Uterus (tissue), 4 donors: Measurements from ENCODE around the gene CAMTA1. TPM values are rescaled to one million over a fixed set of nuclear protein-coding genes. Genes with fewer than 3 reads are reported as not detected.
A peak's percentile ranks its signal among the peaks of the same experiment; 100 is the strongest.

Experiments used
- DNase-seq, 2 donors: peaks; one replicate each; pipeline ENCODE4 v3.0.0-alpha.2; 2019 to 2020
- H3K27ac ChIP-seq, 2 donors: fragments of 200-600 bp; sonication (generic); 1 replicate in 1 of 2; 2 replicates in 1 of 2; pipeline ENCODE4 v1.5.1; 2016 to 2018
- H3K27me3 ChIP-seq, 2 donors: fragments of 200-600 bp; sonication (generic); one replicate each; pipeline ENCODE4 v1.5.1; 2018 to 2019; ENCODE audit warnings: control low read depth in 1 of 2
- H3K36me3 ChIP-seq, 2 donors: fragments of 200-600 bp; sonication (generic); one replicate each; pipeline ENCODE4 v1.5.1; 2019; ENCODE audit warnings: control low read depth in 1 of 2
- H3K4me1 ChIP-seq, 2 donors: fragments of 200-600 bp; sonication (generic); one replicate each; pipeline ENCODE4 v1.5.1; 2018 to 2019; ENCODE audit warnings: control low read depth in 1 of 2
- H3K4me3 ChIP-seq, 2 donors: fragments of 200-600 bp; sonication (generic); 1 replicate in 1 of 2; 2 replicates in 1 of 2; pipeline ENCODE4 v1.5.1; 2018 to 2019; ENCODE audit warnings: mild to moderate bottlenecking in 1 of 2
- H3K9me3 ChIP-seq, 2 donors: fragments of 200-600 bp; sonication (generic); one replicate each; pipeline ENCODE4 v1.5.1; 2019; ENCODE audit warnings: control low read depth in 1 of 2
- POLR2A ChIP-seq, 2 donors: fragments of 450-650 bp; IDR thresholded peaks; one replicate each; pipeline ENCODE4 v1.6.1; 2016; ENCODE audit warnings: antibody characterized with exemption in 2 of 2, mild to moderate bottlenecking in 1 of 2, moderate library complexity in 1 of 2
- intact Hi-C: fragments of 100-400 bp; cut with DNase I; formaldehyde crosslinking; loops from one replicate; pipeline ENCODE4 v1.15.1; 2023; ENCODE audit warnings: low total_unique reads
- total RNA-seq, 4 donors: library from RNA; depleted of rRNA in 3 of 4; stranded (reverse); fragments of >200 nt in 3 of 4; gene quantifications; one replicate each; pipeline versions ENCODE4 v1.1.0 to v1.2.4, GENCODE V29; 2014 to 2023
- TF ChIP-seq, protein P1 (sequence below), 4 experiments: fragments of 200-600 bp in 2 of 4; fragments of 450-650 bp in 2 of 4; sonication (generic) in 2 of 4; IDR thresholded peaks; one replicate each; pipeline ENCODE4 v1.5.1; 2016 to 2019; ENCODE audit warnings: antibody characterized with exemption in 4 of 4, mild to moderate bottlenecking in 2 of 4, moderate library complexity in 1 of 4
- donor health status: DM: yes; HTN: yes; CAD: no.

CAMTA1 gene
- total RNA-seq, 4 donors from 2014 or later: 29.7 to 427 (median 64.8) TPM

DNA sequence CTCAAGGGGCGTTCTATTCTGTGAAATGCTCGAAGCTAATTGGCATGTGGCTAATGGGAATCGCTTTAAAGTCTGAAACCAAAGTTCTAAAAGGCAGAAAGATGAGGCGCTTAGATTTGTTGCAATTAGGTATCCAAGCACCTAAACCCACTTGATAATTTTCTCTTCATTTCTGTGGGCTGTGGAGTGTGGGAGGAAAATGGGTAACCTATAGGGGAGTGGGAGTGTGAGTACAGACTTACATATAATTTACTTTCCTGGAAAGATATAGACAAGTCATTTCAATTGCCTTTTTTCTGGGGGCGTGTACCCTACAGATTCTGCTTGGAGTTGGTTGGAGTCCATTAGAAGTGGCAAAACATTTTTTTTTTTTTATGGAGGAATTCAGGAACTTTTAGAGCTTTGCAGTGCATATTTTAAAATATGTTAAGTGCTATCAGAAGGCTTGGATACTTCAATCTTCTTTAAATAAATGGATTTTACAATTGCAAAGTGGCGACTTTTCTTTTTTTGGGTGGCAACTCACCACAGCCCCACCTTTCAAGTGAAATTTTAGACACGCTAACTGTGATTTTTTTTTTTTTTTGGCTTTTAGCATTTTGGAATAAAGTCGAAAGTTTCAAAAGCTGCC lies 254.5 kb downstream of the CAMTA1 start:
- Histone ChIP-seq H3K27ac (no peak overlapping the region), H3K36me3 (no peaks in the 10 kb centered on the region), H3K4me3 (no peak overlapping the region), H3K9me3 (no peaks in the 10 kb centered on the region), H3K27me3 (no peaks in the 10 kb centered on the region), H3K4me1 (no peaks in the 10 kb centered on the region)
- intact Hi-C loops: no loop called here
- no peak for DNase-seq
- no peak for TF ChIP-seq POLR2A (IDR thresholded peaks at IDR 0.05)
- TF ChIP-seq, protein P1, sequence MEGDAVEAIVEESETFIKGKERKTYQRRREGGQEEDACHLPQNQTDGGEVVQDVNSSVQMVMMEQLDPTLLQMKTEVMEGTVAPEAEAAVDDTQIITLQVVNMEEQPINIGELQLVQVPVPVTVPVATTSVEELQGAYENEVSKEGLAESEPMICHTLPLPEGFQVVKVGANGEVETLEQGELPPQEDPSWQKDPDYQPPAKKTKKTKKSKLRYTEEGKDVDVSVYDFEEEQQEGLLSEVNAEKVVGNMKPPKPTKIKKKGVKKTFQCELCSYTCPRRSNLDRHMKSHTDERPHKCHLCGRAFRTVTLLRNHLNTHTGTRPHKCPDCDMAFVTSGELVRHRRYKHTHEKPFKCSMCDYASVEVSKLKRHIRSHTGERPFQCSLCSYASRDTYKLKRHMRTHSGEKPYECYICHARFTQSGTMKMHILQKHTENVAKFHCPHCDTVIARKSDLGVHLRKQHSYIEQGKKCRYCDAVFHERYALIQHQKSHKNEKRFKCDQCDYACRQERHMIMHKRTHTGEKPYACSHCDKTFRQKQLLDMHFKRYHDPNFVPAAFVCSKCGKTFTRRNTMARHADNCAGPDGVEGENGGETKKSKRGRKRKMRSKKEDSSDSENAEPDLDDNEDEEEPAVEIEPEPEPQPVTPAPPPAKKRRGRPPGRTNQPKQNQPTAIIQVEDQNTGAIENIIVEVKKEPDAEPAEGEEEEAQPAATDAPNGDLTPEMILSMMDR (IDR thresholded peaks at IDR 0.05): no peak

DNA sequence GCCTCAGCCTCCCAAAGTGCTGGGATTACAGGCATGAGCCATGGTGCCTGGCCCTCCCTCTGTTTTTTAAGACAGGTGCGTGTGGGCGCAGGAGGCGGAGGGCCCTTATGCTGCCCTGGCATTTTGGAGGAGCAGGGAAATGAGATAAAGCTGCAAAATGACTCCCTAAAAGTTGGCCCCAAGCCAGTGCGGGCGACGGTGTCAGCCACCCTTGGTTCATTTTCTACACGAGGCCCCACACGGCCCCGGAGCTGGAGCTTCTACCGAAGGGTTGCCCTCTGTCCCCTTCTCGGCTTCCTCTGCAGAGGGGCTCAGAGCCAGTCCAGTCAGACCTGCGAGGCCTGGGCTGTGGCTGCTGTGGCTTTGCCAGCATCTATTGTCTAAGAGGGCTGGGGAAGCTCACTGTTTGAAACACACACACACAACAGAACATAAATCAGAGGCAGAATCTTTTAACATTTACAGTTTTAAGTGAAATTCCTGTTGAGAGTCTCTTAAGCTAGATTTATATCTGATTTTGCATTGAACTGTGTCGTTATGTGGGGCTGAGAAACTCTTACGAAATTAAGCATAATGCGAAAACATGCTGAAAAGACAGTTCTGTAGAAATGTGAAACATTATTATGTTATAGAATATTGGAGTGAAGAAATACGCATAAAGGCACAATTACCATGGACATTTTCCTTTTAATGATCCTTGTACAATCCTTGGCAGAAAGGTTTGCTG lies 255.9 kb downstream of the CAMTA1 start:
- TF ChIP-seq, protein P1 (IDR thresholded peaks at IDR 0.05): no peak
- TF ChIP-seq POLR2A (IDR thresholded peaks at IDR 0.05): no peak
- Histone ChIP-seq H3K36me3 (no peaks in the 10 kb centered on the region), H3K27me3 (no peaks in the 10 kb centered on the region), H3K4me3 (no peak overlapping the region), H3K4me1 (no peaks in the 10 kb centered on the region), H3K9me3 (no peaks in the 10 kb centered on the region), H3K27ac (no peak overlapping the region)
- intact Hi-C loops: no loop called here
- DNase-seq: no peak

DNA sequence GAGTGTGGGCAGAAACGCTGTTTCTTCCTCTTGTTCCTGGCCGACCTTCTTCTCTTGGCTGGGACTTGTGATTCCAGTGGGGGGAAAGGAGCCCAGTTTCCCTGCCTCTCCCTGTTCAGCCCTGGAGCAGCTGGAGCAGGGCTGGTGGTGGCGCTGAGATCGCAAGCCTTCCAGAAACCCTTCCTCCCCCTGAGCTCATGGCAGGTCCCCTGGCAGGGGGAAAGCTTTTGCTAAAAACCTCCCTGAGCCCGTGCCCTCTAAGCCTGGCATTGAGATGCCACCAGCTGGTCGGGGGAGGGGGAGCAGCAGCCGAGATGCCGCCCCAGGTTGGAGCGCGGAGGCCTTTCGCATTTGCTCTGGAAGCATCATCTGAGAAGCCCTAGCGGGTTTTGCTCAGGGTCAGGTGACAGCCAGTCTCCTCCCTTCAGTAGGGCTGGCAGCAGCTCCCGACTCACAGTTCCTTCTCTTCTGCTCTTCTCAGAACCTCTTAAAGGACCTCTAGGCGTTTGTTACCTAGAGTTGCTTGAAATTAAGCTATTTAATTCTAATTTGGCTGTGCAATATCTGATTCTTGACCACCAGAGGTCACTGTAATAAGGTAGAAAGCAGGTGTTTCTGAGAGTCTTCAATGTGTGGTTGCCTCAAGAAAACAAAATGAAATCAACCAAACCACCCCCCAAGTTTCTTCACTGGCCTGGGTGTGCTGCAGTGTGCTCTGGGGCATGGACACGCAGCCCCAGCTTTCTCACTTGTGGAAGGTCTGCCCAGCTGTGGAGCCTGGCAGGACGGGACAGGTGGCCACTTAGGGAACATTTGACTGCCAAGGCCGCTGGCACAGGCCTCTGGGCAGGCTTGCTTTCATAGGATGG lies 257.3 kb downstream of the CAMTA1 start:
- no peak overlapping the region for H3K27ac ChIP-seq
- no peaks in the 10 kb centered on the region for H3K27me3 ChIP-seq
- DNase-seq: no peak
- TF ChIP-seq, protein P1 (IDR thresholded peaks at IDR 0.05): peak; percentile 38 to 44 (median 42)
- TF ChIP-seq POLR2A (IDR thresholded peaks at IDR 0.05): no peak
- intact Hi-C loops: no loop called here
- no peaks in the 10 kb centered on the region for H3K36me3 ChIP-seq
- no peak overlapping the region for H3K4me3 ChIP-seq
- no peaks in the 10 kb centered on the region for H3K9me3 ChIP-seq
- H3K4me1 ChIP-seq: no peaks in the 10 kb centered on the region

DNA sequence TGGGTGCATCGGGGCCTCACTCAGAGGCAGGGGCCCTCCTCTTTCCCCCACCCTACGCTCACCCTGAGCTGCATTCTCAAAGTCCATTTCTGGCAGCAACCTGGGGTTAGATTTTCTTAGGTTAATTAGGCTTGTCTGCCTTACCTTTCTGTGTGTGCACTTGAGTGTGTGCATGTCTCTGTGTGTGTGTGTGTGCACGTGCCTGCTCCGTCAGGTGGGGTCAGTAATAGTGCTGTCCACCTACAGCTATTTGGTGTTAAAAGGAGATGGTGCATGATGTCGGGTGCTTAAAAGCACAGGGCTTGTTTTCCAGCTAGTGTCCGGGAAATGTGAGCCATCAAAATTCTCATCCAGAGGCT lies 257.9 kb downstream of the CAMTA1 start:
- Histone ChIP-seq H3K4me3 (no peak overlapping the region), H3K27ac (no peak overlapping the region), H3K27me3 (no peaks in the 10 kb centered on the region), H3K36me3 (no peaks in the 10 kb centered on the region), H3K4me1 (no peaks in the 10 kb centered on the region), H3K9me3 (no peaks in the 10 kb centered on the region)
- intact Hi-C loops: no loop called here
- no peak for DNase-seq
- no peak for TF ChIP-seq POLR2A (IDR thresholded peaks at IDR 0.05)
- TF ChIP-seq, protein P1 (IDR thresholded peaks at IDR 0.05): no peak
